Measurements from ENCODE around the gene ZFYVE19.
A peak's percentile ranks its signal among the peaks of the same experiment; 100 is the strongest.
"Not testable (repeated sequence)": the region's sequence is repeated elsewhere in the genome, so short reads cannot be mapped to it uniquely, and the experiment has no call there.

The ZFYVE19 gene

DNA sequence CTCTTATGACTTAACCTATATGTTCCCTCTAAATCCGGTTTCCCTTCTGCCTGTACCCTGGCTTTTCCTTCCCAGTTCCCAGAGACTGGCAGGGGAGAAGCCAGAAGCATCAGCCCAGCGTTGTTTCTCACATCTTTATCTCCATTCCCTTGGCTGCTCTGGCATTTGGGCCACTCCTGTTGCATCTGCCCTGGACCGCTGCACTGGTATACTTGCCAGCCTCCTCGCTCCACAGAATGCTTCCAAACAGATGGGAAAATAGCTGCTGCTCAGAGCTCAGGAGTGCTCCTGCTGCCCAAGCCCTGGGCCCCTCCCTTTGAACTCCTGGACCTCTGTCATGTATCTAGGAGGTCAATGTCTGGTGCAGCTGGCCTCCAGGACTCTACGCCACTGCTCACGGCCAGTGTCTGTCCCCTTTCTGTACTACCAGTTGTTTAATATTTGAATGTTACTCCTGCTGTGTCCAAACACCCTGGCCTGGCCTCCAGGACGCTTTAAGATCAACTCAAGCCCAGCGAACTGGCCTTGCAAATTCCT, 43.8 kb downstream of the ZFYVE19 start:
- DNase-seq = no peak

DNA sequence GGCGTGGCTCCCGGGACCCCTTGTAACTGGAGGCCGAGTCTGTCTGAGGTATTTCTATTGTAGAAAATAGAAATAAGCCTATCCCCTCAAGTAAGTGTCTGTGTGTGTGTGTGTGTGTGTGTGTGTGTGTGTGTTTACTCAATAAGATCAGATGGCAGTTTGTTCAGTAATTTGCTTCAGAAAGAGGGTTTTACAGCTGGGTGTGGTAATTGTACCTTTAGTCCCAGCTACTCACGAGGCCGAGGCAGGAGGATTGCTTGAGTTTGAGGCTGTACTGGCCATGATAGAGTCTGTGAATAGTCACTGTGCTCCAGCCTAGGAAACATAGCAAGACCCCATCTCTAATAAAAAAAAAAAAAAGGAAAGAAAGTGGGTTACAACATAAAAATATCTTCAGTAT, 45.6 kb downstream of the ZFYVE19 start:
- no peak for DNase-seq

DNA sequence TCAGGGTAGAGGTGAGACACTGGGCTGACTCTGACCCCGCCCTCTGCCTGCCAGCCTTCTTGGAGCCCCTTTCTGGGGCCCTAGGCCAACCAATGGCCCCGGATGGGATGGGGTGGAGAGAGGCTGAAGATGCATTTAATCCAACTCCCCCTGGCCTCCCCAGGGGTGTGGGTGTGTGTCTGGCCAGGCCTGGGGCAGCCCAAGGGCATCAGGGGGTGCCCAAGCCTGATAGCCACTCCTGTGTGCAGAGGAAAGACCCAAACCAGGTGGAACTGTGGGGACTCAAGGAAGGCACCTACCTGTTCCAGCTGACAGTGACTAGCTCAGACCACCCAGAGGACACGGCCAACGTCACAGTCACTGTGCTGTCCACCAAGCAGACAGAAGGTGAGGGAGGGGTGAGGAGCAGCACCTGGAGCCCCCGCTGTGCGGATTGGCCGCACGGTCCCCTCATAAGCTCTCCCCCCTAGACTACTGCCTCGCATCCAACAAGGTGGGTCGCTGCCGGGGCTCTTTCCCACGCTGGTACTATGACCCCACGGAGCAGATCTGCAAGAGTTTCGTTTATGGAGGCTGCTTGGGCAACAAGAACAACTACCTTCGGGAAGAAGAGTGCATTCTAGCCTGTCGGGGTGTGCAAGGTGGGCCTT, 46.5 kb downstream of the ZFYVE19 start:
- no peak for DNase-seq

DNA sequence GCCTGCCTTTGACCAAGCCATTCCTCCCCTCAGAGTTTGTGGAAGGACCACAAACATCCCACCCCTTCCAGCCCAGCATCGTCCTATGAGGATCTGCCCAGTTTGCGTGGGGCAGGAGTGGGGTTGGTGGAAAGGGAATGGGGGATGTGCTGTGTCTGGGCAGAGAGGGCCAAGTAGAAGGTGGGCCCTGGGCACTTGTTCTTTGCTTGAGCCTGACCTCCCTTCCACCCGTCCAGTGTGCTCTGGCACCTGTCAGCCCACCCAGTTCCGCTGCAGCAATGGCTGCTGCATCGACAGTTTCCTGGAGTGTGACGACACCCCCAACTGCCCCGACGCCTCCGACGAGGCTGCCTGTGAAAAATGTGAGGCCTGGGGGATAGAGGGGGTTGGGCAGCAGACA, 47.3 kb downstream of the ZFYVE19 start:
- no peak for DNase-seq

DNA sequence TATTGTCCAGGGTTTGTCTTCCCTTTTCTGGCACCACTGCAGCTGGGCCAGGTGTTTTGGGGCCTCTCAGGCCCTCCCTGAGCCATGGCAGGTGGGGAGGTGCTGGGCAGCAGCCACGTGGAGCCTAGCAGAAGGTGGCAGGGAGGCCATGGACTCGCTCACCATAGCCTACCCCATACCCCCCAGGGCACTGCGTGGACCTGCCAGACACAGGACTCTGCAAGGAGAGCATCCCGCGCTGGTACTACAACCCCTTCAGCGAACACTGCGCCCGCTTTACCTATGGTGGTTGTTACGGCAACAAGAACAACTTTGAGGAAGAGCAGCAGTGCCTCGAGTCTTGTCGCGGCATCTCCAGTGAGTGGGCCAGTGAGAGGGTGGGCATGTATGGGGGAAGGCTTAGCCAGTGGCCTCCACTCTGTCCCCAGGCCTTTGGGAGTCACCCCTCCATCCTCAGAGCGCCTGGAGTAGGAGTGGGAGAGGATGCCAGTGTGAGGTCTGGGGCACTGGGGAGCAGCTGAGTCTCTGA, 48.9 kb downstream of the ZFYVE19 start:
- DNase-seq = no peak

DNA sequence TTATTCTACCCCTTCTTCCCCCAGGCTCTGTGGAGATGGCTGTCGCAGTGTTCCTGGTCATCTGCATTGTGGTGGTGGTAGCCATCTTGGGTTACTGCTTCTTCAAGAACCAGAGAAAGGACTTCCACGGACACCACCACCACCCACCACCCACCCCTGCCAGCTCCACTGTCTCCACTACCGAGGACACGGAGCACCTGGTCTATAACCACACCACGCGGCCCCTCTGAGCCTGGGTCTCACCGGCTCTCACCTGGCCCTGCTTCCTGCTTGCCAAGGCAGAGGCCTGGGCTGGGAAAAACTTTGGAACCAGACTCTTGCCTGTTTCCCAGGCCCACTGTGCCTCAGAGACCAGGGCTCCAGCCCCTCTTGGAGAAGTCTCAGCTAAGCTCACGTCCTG, 49.9 kb downstream of the ZFYVE19 start:
- no peak for DNase-seq

DNA sequence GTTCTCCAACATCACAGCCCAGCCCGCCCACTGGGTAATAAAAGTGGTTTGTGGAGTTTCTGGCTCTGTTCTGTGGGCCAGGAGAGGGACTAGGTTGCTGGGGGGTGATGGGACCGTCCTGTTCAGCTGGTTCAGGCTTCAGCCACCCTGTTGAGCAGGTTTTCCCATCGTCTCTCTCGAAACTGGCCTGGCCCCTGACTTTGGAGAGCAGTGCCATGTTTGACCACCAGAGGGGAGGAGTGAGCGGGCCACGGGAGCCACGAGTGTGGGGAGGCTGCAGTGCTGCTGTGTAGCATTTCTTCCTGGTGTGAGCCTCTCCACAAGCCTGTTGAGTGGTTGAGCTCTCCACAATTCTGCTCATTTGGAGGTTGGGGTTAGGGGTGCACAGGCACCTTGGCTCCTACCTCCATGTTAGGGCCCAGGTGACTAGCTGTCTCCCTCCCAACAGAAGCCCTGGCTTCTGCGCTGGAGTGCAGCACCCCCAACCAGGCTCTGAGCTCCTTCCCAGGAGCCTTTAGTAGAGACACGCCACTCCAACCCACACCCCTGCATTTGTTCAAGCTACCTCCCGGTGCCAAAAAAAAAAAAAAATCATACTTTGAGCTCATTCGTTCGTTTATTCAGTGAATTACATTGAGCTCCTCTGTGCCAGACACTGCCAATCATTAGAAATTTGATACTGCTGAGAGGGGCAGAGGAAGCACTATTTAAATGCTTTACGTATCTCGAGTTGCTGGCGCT, 50.9 kb downstream of the ZFYVE19 start:
- DNase-seq = peak; percentile 59

DNA sequence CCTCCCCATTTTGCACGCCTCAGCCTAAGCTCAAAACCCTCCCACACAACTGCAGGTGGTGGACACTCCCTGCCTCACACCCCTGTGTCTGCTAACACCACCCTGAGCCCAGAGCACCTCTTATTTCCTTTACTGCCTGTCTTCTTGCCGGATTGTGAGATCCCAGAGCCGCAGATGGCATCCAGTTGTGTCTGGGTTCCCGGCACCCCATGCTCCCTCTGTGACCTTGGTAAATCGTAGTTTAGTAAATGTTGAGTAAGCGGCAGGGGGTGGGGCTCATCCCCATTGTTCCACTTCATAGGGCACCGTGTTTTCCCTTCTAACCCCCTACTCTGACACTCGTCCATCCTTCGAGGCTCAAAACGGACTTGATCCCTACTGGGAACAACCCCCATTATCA, 51.8 kb downstream of the ZFYVE19 start:
- DNase-seq = no peak

DNA sequence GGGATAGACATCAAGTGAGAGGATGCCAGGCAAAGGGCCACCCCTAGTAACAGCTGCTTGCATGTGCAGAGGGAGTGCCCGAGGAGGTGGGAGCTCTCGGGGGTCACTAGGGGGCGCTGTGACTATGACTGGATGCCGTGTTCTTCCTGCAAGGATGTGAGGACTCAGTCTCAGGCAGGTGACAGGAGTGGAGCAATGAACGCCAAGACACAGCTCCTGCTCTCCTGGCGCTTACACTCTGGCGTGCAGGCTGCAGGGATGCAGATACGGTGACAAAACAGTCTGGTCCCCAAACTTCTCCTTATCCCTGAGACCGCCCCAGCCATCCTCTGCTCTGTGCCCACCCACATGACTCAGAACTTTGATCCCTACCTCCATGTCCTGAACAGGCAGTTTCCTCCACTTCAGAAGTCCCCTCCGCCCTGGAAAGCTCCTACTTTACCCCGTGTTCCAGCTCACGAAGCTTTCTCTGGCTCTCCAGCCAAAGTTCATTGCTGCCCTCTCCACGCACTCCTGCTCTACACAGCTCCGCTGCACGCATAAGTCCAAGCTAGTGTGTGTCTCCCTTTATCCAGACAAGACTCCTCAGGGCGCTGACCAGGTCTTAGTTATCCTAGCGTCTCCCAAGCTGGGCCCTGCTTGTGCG, 52.4 kb downstream of the ZFYVE19 start:
- peak; percentile 68 for DNase-seq

DNA sequence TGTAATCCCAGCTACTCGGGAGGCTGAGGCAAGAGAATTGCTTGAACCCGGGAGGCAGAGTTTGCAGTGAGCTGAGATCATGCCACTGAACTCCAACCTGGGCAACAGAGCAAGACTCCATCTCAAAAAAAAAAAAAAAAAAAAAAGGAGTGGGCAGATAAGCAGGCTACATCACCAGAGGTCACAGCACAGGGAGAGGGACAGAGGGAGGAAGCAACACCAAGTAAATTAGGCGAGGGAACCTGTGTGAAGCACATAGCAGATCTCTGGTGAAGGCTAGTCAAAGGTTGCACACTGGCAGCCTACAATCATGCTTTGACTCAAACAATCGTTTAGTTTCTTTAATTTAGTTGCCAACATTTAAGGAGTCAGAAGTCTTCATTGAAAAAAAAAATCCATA, 54.3 kb downstream of the ZFYVE19 start:
- DNase-seq = not testable (repeated sequence)

DNA sequence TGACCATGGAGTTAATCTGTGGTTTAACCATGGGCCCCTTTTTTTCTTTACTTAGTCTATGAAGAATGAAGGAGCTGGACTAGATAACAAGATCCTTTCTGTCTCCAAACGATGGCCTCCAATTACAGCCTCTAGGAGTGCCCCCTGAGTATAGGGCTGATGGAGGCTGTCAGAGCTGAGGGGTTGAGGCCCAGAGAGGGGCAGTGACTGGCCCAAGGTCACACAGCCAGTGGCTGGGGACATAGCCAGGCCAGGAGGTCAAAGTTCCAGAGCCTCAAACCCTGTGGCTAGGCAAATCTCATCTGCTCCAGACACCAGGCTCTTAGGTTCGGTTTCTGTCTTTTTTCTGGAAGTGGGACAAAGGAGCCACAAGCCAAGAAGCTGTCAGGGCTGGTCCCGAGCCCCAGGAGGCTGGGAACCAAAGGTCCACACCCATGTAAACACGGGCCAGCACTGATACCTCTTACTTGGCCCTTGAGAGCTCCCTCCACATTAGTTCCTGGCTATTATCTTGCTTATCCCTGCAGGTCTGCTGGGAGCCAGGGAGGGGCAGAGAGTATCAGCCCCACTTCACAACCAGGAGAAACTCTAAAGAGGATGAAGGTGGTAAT, 56.9 kb downstream of the ZFYVE19 start:
- DNase-seq = no peak

Measured in COR-L47 (cell line).